ENCODE data around the gene DIPK1A.

- TF ChIP-seq POLR2A (IDR thresholded peaks at IDR 0.05; ENCODE audit: low read depth, low read length) (no peak), POLR2AphosphoS5 (IDR thresholded peaks at IDR 0.05; ENCODE audit: low read depth, low read length) (no peak)
Observed at GRCh38 chr1:92886886-92887419, 74.3 kb downstream of the DIPK1A start.
